ENCODE measurements around the gene FGF10.

FGF10 gene

DNA sequence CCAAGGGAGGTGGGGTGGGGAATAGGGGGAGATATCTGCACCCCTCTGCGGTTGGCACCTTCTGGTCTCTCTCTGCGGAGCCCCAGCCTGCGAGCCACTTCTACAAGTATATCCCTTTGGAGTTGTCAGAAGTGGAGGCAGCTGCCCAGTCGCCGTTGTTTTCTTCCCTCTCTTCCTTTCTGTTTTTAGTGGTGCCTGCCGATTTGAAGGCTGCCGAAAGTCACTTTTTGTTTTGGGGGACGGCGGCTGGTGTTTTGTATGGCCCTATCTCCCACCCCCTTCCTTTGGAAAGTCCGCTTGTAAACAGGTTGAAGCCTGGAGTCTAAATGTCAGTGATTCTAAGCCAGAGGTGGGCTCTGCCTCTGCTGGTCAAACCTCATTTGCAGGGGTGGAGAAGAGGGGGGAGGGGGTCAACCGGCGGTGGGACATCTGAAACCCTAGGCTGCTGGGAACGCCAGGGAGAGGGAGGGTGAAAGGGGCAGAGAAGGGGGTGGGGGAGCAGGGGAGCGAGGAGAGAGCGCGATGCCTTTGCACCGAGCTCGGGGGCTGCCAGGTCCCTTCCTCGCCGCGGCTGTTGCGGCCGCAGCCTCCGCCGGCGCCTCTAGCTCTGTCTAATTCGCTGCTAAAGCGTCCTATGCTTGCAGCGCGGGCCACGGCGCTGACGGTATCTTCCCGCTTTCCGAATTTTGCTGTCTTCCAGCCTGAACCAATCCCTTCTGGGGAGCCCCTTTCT lies at the start of gene FGF10:
FGF10 (minus strand) TSS at position 331 of the 733 bp plus-strand sequence. CDS start 738 bp downstream, outside the sequence.
- no peak for DNase-seq

DNA sequence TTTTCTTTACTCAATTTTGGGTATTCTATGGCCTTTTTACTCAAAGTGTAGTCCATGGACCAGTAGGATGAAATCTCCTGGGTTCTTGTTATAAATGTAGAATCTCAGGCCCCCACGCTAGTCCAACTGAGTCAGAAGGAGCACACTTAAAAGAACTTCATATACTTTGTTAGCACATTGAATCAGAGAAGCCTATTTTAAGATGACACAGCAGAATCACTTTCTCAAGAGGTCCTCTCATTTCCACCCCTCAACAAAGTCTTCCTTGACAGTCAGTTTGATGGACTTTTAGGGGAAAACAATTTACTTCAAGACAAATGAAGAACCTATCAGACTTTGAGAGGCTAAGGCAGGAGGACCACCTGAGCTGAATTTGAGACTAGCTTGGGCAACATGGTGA lies 37.7 kb upstream of the FGF10 start:
- DNase-seq, result no peak

DNA sequence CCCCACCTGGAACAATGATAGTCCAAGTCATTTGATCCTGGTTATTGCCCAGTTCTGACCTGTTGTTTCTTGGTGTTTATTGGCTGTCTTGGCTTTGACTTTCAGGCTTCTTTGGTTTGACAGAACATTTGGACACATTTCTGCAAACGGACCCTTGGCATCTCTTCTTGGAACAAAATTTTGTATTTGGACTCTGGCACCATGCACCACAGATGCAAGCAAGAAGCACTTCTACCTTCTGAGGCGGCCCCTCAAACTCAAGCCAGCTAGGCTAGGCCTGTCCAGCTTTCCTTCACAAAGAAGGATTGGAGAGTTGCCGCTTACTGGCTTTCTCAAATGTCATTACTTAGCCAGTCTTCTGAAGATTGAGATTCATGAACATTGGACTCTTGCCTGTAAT lies 23.1 kb upstream of the FGF10 start:
- DNase-seq, result no peak

DNA sequence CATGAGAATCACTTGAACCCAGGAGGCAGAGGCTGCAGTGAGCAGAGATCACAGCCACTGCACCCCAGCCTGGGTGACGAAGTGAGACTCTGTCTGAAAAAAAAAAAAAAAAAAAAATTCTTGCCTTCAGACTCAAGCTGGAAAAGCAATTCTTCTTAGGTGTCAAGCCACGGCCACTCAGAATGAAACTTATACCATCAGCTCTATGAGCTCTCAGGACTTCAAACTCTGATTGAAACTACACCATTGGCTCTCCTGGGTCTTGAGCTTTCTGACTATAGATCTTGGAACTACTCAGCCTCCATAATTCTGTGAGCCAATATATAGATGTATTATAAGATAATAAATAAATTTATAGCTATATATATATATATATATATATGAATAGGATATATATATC lies 12.9 kb upstream of the FGF10 start:
- DNase-seq, result no peak

DNA sequence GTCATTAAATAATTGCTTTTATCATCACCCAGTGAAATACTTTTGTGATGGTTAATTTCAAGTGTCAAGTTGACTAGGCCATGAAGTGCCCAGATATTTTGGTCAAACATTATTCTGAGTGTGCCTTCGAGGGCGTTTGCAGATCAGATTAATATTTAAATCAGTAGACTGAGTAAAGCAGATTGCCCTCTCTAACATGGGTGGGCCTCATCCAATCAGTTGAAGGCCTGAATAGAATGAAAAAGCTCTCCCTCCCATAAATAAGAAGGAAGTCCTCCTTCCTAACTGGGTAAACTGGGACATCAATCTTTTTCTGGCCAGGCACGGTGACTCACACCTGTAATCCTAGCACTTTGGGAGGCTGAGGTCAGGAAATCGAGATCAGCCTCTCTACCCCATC lies 12.4 kb upstream of the FGF10 start:
- DNase-seq, result no peak

DNA sequence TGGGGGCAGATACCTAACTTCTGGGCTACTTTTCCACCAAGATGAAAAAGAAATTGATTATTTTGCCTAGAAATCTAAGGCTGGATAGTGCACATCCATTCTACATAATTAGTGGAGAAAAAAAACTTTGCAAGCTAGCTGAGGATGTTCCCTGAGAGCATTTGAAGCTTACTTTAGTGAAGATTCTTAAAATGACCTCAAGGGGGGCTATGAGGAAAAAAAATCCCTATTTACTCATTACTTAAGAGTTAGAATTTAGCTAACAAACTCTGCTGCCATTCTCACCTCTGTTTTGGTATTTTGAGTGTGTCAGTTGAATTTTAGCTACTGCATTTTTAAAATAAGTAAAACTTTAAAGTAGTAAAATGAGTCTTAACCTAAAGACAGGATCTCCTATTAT lies 9.2 kb upstream of the FGF10 start:
- no peak for DNase-seq

GRCh38 chr5:44396312-44396711 lies 7.1 kb upstream of the FGF10 start:
- no peak for DNase-seq

- no peak for DNase-seq
Observed at GRCh38 chr5:44390351-44390750, 1.1 kb upstream of the FGF10 start.

DNA sequence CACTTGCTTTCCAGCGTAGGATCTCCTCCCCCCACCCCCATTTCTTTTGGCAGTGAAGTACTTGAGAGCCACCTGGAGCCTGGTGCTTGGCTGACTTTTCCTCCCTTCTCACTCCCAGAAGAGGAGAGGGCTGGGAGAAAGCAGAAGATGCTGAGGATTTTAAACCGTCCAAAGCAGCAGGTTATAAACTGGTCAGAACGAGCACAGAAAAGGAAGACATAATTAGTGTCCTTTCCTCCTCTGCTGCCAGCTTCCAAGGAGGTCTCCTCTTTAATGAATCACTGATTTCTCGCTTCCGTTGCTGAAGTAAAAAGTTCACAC lies 563 bp upstream of the FGF10 start:
- DNase-seq, result no peak

GRCh38 chr5:44388321-44389089 lies 715 bp downstream of the FGF10 start:
- no peak for DNase-seq

GRCh38 chr5:44387921-44388320 lies 1.3 kb downstream of the FGF10 start:
- DNase-seq, result no peak

GRCh38 chr5:44387406-44387805 lies 1.8 kb downstream of the FGF10 start:
- no peak for DNase-seq

DNA sequence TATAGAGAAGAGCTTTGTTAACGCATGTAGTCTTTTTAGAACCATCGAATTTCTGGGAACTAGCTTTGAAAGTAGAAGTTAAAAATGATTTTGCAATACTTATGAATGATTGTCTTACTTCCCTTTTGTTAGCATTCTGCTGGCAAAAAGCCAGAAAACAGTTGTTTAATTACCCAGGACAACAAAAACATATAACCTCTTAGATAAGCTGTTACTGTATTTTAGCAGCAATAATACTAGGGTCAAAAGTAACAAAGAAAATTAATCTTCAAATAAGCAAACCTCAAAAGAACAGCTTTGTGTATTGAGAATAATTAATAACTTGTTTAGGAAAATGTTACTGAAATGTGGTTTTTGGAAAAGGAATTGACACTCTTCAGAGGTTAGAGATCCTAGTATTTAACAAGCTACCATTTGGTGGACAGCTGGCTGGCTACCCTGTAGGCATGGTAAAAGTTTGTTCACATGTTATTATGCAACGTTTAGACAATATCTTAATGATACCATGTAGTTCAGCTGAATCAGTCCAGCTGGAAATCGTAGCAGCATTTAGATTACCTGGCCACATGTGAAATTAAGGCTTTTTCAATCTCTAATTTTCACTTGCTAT lies 3.8 kb downstream of the FGF10 start:
- DNase-seq, result no peak

DNA sequence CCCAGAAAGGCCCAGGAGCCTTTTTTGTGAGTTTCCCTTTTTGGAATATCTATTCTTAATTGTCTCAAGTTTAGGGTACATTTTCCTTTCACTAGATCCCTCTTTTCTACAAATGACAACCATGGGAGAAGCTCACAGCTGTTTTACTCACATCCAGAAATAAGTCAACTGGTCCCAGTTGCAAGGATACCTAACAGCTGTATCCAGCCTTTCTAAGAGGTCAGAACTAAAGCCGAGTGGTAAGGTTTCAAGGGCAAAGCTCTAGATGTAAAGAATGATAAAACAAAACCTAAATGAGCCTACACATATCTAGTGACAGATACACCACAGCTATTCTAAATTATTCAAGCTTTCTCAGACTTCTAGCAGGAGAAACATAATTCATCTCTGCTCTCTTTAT lies 4.4 kb downstream of the FGF10 start:
- no peak for DNase-seq

GRCh38 chr5:44382894-44383293 lies 6.3 kb downstream of the FGF10 start:
- no peak for DNase-seq

DNA sequence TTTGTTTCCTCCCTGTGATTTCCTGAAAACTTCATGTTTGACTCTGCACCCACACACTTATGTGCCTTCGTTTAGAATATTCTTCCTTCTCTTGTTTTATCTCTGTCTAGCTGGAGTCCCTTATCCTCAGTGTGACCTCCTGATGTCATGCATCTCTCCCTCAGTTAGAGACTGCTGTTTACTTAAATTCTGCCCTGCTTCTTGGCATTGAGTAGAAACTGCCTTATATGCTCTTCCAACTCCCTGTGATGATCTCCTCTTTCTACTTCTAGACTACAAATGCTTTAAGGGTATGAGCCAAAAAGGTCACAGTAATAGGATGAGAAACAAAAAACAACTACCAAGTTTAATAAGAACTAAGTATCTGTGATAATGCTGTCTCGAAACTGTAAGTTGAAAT lies 12.2 kb downstream of the FGF10 start:
- DNase-seq, result no peak

GRCh38 chr5:44372028-44372427 lies 17.2 kb downstream of the FGF10 start:
- DNase-seq, result no peak

- DNase-seq, result no peak
Observed at GRCh38 chr5:44367203-44367602, 22.0 kb downstream of the FGF10 start.

DNA sequence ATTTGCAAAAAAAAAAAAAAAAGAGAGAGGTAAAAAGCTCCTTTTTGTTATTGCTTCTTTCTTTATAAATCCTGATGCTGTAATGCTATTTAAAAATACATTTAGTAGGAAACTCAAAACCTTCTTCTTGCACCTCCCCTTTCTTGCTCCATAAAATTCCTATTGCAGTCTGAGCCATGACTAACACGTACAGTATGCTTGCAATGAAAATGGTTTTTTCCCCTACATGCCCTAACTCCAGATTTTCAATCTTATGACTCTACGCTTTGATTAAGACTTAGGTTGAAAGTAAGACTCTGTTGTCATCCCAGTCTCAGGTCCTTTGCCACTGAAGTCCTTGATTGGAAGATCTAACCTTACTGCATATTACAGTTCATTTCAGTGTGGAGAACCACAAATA lies 23.9 kb downstream of the FGF10 start:
- no peak for DNase-seq

DNA sequence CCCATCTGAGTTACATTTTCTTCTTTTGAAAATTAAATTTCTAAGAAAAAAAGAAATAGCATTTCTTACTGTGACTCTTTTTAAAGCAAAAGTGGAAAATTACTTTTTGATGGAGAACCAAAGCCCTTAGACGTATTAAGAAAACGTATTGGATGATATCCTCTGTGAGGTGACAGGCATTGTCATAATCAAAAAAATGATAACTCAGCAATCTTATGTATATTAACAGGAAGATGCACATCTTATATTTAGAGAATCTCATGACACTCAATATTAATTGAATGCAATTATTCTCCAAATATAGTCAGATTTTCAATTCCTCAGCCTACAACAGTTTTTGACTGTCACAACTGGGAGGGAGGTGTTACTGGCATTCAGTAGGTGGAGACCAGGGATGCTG lies 25.1 kb downstream of the FGF10 start:
- DNase-seq, result no peak

GRCh38 chr5:44361342-44362001 lies 27.7 kb downstream of the FGF10 start:
- DNase-seq, result no peak

DNA sequence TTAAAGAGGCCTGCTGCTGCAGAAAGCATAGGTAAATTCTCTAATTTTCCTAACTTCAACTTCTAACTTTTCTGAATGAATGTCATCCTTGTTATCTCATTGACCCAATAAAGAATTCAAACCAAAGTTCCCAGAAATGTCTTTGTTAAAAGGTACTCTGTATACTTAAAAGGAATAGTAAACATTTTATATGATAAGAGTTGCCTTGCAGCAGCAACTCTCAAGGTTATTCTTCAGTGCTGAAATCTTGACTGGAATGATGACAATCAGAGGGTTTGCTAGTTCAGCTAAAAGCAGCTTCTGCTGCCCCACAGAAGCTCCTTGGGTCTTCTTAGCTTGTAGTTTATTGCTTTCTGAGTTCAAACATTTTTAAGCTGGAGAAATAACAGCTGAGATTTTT lies 28.3 kb downstream of the FGF10 start:
- DNase-seq, result no peak

DNA sequence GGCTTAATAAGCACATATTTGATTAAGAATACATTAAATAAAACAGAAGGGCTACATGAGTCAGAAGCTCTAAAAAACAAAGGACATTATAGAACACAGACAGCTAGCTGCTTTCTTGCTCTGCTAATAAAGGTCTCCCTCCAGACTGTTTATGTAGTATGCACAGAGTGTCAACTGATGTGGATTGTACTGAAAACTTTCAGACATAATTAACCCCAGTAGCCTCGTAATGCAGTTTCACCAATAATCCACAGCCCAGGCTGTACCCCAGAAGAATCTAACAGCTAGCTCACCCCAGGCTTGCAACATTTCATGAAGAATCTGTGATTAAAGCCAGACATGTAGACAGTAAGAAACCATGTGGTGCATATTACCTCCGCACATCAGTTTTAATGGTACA lies 30.8 kb downstream of the FGF10 start:
- DNase-seq, result no peak

DNA sequence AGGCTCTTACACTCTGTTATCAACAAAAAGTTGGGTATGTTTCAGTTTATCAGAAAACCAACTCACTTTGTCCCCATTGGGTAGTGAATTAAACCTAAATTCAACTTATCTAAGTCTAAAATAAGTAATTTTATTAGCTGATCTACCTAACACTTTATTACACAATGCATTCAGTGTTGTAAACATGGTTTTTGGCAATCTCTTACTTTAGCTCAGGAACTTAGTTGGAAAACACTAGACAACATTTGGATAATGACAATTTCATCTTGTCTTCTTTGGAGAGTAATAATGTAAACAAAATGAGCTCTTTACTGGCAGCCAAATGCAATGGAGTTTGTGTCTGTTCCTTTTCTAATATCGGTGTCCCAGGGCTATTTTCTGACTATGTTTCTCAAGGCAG lies 33.0 kb downstream of the FGF10 start:
- no peak for DNase-seq
